ENCODE data around the gene ZNF101. TPM values are rescaled to one million over a fixed set of nuclear protein-coding genes. Genes with fewer than 3 reads are reported as not detected.

ZNF101 gene
- total RNA-seq, 4 donors from 2014 or later: 3.0 to 9.1 (median 6.3) TPM

DNA sequence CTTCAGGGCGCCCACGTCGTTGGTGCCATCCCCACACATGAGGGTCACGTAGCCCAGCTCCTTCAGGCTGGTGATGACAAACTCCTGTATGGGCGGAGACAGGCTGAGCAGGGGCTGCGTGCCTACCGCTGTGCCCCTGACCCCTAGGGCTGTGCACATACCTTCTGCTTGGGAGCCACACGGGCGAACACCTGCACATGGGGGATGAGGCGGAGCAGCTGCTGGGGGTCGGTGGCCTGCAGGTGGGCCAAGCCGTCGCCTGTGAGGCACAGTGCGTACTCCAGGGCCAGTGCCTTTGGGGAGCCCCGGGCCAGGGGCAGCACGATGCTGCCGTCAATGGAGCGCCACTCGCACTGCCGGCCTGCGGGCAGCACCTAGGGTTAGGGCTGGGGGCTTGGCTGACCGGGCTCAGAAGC is 19.1 kb upstream of the ZNF101 start:
- no peak for TF ChIP-seq CTCF (IDR thresholded peaks at IDR 0.05)
- DNase-seq (ENCODE audit: low spot score) (no peak), ATAC-seq (ENCODE audit: low FRiP score) (no peak)

DNA sequence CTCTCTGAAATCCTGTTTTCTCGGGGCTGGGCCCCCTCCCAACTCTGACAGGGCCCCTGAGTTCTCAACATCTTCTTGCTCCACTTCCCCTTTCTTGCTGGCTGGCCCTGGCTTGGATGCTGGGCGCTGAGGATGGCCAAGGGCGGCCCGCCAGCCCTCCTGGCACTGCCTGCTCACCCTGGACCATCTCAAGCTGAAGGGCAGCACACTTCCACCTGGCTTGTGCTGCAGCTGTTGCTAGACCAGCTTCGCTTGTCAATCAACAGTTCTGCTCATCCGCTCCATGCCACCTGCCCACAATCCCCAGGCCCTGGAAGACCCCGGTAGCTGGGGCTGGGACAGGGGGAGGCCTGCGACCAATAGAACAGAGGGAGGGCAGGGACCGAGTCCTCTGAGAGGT is 18.3 kb upstream of the ZNF101 start:
- DNase-seq (ENCODE audit: low spot score) (no peak), ATAC-seq (ENCODE audit: low FRiP score) (no peak)
- TF ChIP-seq CTCF (IDR thresholded peaks at IDR 0.05): no peak

DNA sequence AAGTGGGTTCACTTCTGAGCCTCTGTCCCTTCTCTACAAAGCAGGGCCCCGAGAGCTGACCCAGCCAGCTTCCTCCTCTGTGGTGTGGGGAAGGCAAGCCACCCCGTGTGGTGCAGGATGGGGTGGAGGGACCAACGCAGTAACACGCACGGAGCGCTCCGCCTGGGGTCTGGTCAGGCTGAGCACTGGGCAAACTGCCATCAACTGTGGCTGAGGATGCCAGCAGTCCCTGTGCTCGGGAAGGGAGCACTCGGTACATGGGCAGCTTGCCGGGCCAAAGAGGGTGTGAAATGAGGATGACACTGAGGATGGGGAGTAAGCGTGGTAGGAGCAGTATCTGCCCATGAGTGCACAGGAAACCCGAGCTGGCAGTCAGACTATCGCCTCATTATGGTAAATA is 17.6 kb upstream of the ZNF101 start:
- no peak for ATAC-seq (ENCODE audit: low FRiP score)
- no peak for TF ChIP-seq CTCF (IDR thresholded peaks at IDR 0.05)
- DNase-seq (ENCODE audit: low spot score): no peak

GRCh38 chr19:19652482-19653295 is 15.9 kb upstream of the ZNF101 start:
- ATAC-seq (ENCODE audit: low FRiP score) (no peak), DNase-seq (ENCODE audit: low spot score) (no peak)
- TF ChIP-seq CTCF (IDR thresholded peaks at IDR 0.05): no peak

DNA sequence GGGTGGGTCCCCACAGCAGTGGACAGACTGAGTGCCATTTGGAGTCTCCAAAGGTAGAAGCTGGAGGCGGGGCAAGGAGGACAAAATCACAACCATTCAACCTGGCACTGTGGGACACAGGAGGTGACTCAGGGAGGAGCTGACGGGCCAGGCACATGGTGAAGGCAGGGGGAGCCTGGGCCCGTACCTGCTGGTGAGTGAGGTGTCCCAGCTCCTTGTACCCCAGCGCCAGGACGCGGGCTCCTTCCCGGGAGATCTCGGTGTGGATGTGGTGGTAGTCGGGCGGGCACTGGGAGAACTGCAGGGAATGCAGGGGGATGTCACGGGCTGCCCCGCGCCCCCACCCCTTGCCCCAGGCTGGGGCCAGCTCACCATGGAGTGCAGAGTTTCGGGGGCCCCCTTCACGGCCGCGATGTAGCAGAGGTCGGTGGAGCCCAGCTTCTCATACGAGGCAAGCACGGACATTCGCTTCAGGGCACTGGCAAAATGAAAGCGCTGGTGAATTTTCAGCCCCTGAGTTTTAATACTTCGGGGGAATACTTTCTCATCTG is 15.0 kb upstream of the ZNF101 start:
- no peak for DNase-seq (ENCODE audit: low spot score)
- no peak for ATAC-seq (ENCODE audit: low FRiP score)
- TF ChIP-seq CTCF (IDR thresholded peaks at IDR 0.05): no peak

GRCh38 chr19:19654441-19654840 is 14.2 kb upstream of the ZNF101 start:
- DNase-seq (ENCODE audit: low spot score) (no peak), ATAC-seq (ENCODE audit: low FRiP score) (no peak)
- no peak for TF ChIP-seq CTCF (IDR thresholded peaks at IDR 0.05)

DNA sequence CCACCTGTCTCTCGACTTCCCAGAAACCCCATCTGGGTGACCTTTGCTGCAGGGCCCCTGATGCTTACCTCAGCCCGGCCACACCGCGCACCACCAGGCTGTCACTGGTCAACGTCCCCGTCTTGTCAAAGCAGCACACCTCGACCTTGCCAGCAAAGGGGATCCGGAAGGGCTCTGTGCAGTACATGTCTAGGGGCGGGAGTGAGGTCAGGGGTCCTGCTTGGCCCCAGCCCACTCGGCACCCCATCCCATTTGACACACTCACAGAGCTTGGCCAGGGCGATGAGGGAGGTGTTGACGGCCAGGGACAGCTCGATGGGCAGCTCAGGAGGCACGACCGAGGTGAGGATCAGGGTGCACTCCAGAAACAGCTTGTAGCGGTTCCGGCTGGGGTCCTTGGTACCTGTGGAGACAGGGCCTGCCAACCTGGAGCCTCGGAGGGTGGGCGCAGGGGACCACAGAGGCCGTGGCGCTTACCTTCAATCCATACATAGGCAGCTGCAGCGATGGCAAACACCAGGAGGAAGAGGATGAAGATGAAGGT is 13.5 kb upstream of the ZNF101 start:
- no peak for DNase-seq (ENCODE audit: low spot score)
- no peak for ATAC-seq (ENCODE audit: low FRiP score)
- TF ChIP-seq CTCF (IDR thresholded peaks at IDR 0.05): no peak

Measured in omental fat pad (tissue), 4 donors.